Uterus (tissue), 2 donors: ENCODE results near the gene CHRNA10.
"Not testable (repeated sequence)": the region's sequence is repeated elsewhere in the genome, so short reads cannot be mapped to it uniquely, and the experiment has no call there.

ENCODE experiments used
- CTCF ChIP-seq, 4 experiments: fragments of 200-600 bp in 2 of 4; fragments of 450-650 bp in 2 of 4; sonication (generic) in 2 of 4; IDR thresholded peaks; one replicate each; pipeline ENCODE4 v1.5.1; 2016 to 2019; ENCODE audit warnings: antibody characterized with exemption in 4 of 4, mild to moderate bottlenecking in 2 of 4, moderate library complexity in 1 of 4
- POLR2A ChIP-seq, 2 donors: fragments of 450-650 bp; IDR thresholded peaks; one replicate each; pipeline ENCODE4 v1.6.1; 2016; ENCODE audit warnings: antibody characterized with exemption in 2 of 2, mild to moderate bottlenecking in 1 of 2, moderate library complexity in 1 of 2

- TF ChIP-seq CTCF, POLR2A (IDR thresholded peaks at IDR 0.05): not testable (repeated sequence)
These were observed 28.1 kb downstream of the CHRNA10 start for GRCh38 chr11:3643102-3643546.
